ENCODE measurements around the gene C2CD2. TPM values are rescaled to one million over a fixed set of nuclear protein-coding genes. Genes with fewer than 3 reads are reported as not detected.

C2CD2 gene
- total RNA-seq, 2 donors from 2014 or later = 26.3 to 28.7 TPM

- peak overlapping the region; percentile 15 for H3K27ac Mint-ChIP-seq
- H3K4me1 ChIP-seq (ENCODE audit: control insufficient read depth, insufficient read depth, low read length) = peaks cover 4% of the 10 kb centered on the region
- WGBS, 2 experiments (ENCODE audit: insufficient coverage in 1 of 2, insufficient read length in 1 of 2) = 84% methylated on average over 10 to 18 of the region's 18 CpGs
These were observed 21.1 kb downstream of the C2CD2 start for GRCh38 chr21:41932576-41933312.

GRCh38 chr21:41932191-41932575 is 21.6 kb downstream of the C2CD2 start:
- Mint-ChIP-seq H3K36me3 (ENCODE audit: low read depth) (peaks cover 4% of the 10 kb centered on the region), H3K4me3 (no peak overlapping the region), H3K4me1 (peaks cover 28% of the 10 kb centered on the region), H3K9me3 (no peaks in the 10 kb centered on the region), H3K27me3 (ENCODE audit: insufficient read depth) (no peaks in the 10 kb centered on the region), H3K27ac (peak overlapping the region; percentile 15)
- WGBS, 2 experiments (ENCODE audit: insufficient coverage in 1 of 2, insufficient read length in 1 of 2) = 95 to 100% methylated on average over 3 to 12 of the region's 13 CpGs
- Histone ChIP-seq H3K27me3 (ENCODE audit: control insufficient read depth, insufficient read depth, low read length, poor library complexity, severe bottlenecking) (no peaks in the 10 kb centered on the region), H3K9me3 (ENCODE audit: control insufficient read depth, low read length) (no peaks in the 10 kb centered on the region), H3K36me3 (ENCODE audit: control insufficient read depth, insufficient read depth, low read length) (no peaks in the 10 kb centered on the region), H3K4me1 (ENCODE audit: control insufficient read depth, insufficient read depth, low read length) (peaks cover 4% of the 10 kb centered on the region), H3K4me3 (ENCODE audit: low read length) (no peak overlapping the region), H3K27ac (ENCODE audit: low read depth, low read length) (no peak overlapping the region), H3K9ac (ENCODE audit: extremely low read depth, low read length, poor library complexity, severe bottlenecking) (no peak overlapping the region)
- no peak for DNase-seq
- TF ChIP-seq, protein P1, sequence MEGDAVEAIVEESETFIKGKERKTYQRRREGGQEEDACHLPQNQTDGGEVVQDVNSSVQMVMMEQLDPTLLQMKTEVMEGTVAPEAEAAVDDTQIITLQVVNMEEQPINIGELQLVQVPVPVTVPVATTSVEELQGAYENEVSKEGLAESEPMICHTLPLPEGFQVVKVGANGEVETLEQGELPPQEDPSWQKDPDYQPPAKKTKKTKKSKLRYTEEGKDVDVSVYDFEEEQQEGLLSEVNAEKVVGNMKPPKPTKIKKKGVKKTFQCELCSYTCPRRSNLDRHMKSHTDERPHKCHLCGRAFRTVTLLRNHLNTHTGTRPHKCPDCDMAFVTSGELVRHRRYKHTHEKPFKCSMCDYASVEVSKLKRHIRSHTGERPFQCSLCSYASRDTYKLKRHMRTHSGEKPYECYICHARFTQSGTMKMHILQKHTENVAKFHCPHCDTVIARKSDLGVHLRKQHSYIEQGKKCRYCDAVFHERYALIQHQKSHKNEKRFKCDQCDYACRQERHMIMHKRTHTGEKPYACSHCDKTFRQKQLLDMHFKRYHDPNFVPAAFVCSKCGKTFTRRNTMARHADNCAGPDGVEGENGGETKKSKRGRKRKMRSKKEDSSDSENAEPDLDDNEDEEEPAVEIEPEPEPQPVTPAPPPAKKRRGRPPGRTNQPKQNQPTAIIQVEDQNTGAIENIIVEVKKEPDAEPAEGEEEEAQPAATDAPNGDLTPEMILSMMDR (conservative IDR thresholded peaks at IDR 0.05) = no peak

More at GRCh38 chr21:41932576-41933312, 21.1 kb downstream of the C2CD2 start:
- Mint-ChIP-seq H3K9me3 (no peaks in the 10 kb centered on the region), H3K4me3 (no peak overlapping the region), H3K4me1 (peaks cover 28% of the 10 kb centered on the region), H3K27me3 (ENCODE audit: insufficient read depth) (no peaks in the 10 kb centered on the region), H3K36me3 (ENCODE audit: low read depth) (peaks cover 4% of the 10 kb centered on the region)
- TF ChIP-seq, protein P1 (conservative IDR thresholded peaks at IDR 0.05) = no peak
- DNase-seq = no peak
- H3K27ac ChIP-seq (ENCODE audit: low read depth, low read length) = no peak overlapping the region
- no peaks in the 10 kb centered on the region for H3K36me3 ChIP-seq (ENCODE audit: control insufficient read depth, insufficient read depth, low read length)
- H3K27me3 ChIP-seq (ENCODE audit: control insufficient read depth, insufficient read depth, low read length, poor library complexity, severe bottlenecking) = no peaks in the 10 kb centered on the region
- no peak overlapping the region for H3K9ac ChIP-seq (ENCODE audit: extremely low read depth, low read length, poor library complexity, severe bottlenecking)
- H3K4me3 ChIP-seq (ENCODE audit: low read length) = no peak overlapping the region
- H3K9me3 ChIP-seq (ENCODE audit: control insufficient read depth, low read length) = no peaks in the 10 kb centered on the region

DNA sequence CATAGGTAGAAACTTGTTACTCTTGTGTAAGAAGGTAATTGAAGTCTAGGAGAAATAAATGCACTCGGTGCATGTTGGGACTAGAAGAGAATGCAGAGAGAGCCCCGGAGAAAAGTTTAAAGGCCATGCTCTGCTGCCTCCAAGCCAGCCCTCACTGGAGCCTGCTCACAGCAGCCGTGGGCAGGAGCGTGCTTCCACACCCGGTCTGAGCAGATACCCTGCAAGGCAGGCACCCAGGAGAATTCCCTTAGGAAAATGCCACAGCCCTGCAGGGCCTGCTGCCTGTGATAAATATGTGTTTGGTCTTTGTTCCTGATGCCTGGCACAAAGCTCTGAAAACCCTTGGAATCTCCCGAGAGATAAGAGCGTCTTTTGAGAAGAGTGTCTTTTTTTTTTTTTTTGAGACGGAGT is 22.8 kb downstream of the C2CD2 start:
- H3K4me3 ChIP-seq (ENCODE audit: low read length) = no peak overlapping the region
- DNase-seq = no peak
- Mint-ChIP-seq H3K27ac (no peak overlapping the region), H3K9me3 (no peaks in the 10 kb centered on the region), H3K4me3 (no peak overlapping the region), H3K36me3 (ENCODE audit: low read depth) (peaks cover 4% of the 10 kb centered on the region), H3K27me3 (ENCODE audit: insufficient read depth) (no peaks in the 10 kb centered on the region), H3K4me1 (peaks cover 38% of the 10 kb centered on the region)
- 85 to 89% methylated on average over 7 of the region's 8 CpGs for WGBS, 2 experiments (ENCODE audit: insufficient coverage in 1 of 2, insufficient read length in 1 of 2)
- H3K4me1 ChIP-seq (ENCODE audit: control insufficient read depth, insufficient read depth, low read length) = peaks cover 11% of the 10 kb centered on the region
- TF ChIP-seq, protein P1 (conservative IDR thresholded peaks at IDR 0.05) = no peak
- H3K27me3 ChIP-seq (ENCODE audit: control insufficient read depth, insufficient read depth, low read length, poor library complexity, severe bottlenecking) = no peaks in the 10 kb centered on the region
- no peaks in the 10 kb centered on the region for H3K9me3 ChIP-seq (ENCODE audit: control insufficient read depth, low read length)
- H3K36me3 ChIP-seq (ENCODE audit: control insufficient read depth, insufficient read depth, low read length) = no peaks in the 10 kb centered on the region
- no peak overlapping the region for H3K9ac ChIP-seq (ENCODE audit: extremely low read depth, low read length, poor library complexity, severe bottlenecking)
- no peak overlapping the region for H3K27ac ChIP-seq (ENCODE audit: low read depth, low read length)
